Midbrain (tissue), 1 donor: ENCODE measurements around the gene SPG7.

Experiments used
- DNase-seq: peaks from one replicate; lab custom pipeline; 2025; lab: John Stamatoyannopoulos, UW

The SPG7 gene

DNA sequence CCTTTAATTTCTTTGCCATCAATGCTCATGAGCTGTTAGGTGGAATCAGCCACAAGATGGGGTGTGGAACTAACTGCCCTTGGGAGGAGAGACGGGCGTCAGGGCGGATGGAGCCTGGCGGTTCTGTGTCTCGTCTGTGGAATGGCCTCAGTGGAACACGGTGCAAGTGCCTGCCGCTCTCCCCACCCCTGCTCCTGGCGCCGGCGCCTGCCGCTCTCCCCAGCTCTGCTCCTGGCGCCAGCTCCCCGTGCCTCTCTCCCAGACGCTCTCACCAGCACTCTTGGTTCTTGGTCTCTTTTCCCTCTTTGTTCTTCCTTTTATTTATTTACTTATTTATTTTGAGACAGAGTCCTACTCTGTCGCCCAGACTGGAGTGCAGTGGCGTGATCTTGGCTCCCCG lies 39.1 kb downstream of the SPG7 start:
- no peak for DNase-seq

DNA sequence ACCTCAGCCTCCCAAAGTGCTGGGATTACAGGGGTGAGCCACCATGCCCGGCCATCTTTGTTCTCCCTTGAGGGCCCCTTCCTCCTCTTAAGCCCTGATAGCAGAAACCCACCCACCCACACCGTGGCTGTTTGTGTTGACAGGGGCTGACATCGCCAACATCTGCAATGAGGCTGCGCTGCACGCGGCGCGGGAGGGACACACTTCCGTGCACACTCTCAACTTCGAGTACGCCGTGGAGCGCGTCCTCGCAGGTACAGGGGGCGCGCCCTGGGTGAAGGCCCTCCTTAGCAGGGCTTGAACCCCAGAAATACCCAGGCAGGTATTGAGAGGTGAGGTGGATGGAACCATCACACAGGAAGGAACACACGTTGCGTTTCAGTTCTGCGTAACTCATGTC lies 39.7 kb downstream of the SPG7 start:
- DNase-seq = no peak

DNA sequence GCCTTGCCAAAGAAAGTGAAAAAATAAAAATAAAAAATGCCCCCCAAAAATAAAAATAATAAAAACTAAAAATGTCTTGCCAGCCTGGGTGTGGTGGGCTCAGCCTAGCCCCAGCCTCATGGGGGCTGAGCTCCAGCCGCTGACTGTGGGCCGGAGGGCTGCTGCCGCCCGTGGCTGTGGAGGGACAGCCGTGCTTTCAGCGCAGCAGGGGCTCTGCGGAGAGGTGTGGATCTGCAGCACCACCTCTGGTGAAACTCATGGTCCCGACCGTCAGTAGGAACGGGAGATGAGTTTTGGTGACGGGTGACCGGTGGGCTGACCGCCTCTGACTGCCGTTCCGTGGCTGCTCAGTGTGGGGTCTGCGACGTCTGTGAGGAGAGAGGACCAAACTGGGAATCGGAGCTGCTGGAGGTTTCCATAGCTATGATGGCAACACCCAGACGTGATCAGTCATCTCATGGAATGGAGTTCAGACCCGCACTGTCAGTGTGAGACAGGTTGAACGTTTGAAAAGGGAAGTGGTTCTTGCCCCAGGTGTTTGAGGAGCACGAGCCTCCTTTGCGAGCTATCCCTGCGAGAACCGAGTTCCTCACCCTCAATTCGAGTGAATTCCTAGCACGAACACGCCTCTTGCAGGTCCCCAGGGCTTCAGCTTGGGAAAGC lies 40.3 kb downstream of the SPG7 start:
- DNase-seq = no peak

DNA sequence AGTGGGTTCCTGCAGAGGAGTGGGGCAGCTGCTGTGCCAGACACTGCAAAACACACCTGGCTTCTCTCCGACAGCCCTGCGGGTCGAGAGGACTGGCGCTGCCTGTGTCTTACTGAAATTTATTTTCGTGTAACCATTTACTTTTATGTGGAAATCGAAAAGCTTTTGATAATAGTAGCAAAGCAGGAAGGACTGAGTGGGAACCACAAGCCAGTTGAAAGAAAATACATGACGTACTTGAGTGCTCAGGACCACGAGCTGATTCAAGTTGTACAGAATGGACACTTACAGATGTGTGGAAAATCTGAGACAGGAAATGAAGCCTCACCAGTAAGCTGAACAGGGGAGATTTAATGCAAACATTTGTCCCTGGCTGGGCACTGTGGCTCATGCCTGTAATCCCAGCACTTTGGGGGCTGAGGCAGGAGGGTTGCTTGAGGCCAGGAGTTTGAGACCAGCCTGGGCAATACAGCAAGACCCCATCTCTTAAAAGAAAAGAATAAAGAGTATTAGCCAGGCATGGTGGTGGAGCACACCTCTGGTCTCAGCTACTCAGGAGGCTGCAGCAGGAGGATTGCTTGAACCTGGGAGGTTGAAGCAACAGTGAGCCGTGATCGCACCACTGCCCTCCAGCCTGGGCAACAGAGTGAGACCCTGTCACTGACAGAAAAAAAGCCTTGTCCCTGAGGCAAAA lies 41.0 kb downstream of the SPG7 start:
- DNase-seq = no peak

DNA sequence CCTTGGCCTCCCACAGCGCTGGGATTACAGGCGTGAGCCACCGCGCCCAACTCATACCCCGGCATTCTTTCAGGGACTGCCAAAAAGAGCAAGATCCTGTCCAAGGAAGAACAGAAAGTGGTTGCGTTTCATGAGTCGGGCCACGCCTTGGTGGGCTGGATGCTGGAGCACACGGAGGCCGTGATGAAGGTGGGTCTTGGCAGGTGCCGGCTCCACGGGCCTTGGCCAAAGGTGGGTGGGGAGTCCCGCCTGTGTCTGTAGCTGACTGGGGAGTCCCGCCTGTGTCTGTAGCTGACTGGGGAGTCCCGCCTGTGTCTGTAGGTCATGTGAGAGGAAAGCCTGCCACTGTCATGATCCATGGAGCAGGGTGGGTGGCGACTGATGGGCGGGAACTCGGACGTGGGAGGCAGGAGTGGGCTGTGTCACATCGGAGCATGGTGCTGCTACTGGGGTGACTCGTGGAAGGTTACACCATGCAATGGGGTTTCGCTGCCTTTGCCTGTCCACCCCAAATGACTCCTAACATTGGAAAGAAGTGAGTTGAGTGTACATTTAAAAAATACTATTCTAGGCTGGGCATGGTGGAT lies 42.3 kb downstream of the SPG7 start:
- no peak for DNase-seq

DNA sequence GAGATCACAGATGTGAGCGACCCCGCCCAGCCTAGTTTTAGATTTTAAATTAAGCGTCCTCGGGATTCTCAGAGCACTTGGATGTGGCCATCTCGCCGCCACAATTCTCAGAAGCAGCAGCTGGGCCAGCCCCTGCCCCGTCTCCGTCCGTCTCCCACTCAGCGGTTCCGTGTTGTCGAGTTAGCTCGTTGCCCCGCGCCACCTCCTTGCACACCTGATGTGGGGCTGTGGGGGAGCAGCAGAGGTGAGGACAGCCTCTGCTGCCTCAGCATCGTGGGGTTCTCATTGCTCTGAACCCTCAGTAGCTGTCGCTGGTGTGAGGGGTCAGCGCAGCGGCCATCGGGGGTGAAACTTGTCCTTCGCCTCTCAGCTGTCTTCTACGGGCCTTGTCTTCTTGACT lies 44.1 kb downstream of the SPG7 start:
- DNase-seq = no peak

DNA sequence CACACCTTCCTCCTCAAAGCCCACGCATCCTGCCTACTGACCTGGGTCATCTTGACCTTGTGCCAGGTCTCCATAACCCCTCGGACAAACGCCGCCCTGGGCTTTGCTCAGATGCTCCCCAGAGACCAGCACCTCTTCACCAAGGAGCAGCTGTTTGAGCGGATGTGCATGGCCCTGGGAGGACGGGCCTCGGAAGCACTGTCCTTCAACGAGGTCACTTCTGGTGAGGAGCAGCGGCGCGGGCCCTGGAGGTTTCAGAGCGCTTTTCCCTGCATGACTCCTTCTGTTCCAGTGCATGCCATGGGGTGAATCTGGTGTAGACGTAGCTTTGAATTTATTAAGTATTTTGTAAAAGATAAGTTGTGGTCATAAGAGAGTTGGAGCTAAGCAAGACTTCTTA lies 44.7 kb downstream of the SPG7 start:
- no peak for DNase-seq

DNA sequence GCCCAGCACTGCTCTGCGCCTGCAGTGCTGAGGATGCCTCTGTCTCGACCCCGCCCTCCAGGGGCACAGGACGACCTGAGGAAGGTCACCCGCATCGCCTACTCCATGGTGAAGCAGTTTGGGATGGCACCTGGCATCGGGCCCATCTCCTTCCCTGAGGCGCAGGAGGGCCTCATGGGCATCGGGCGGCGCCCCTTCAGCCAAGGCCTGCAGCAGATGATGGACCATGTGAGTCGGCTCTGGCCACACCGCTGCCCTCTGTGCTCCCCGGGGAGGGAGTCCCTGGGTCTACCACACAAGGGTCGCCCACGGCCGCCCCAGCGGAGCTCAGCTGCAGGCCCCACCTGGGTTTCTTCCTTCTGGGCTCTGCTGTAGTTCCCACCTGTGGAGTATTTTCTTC lies 45.5 kb downstream of the SPG7 start:
- DNase-seq = no peak

DNA sequence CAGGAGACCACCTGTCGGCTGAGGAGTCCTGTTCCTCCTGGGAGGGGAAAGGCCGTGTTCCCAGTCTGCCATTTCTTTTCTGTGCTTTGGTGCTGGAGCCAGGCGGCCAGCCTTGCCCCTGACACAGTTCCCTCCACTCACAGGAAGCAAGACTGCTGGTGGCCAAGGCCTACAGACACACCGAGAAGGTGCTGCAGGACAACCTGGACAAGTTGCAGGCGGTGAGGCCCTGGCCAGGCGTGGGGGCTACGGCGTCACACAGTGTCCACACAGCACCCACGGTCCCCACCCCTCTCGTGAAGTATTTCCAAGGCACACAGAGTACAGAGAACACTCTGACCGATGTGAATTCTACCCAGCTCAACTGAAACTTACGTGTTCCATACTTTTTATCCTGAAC lies 46.1 kb downstream of the SPG7 start:
- no peak for DNase-seq

DNA sequence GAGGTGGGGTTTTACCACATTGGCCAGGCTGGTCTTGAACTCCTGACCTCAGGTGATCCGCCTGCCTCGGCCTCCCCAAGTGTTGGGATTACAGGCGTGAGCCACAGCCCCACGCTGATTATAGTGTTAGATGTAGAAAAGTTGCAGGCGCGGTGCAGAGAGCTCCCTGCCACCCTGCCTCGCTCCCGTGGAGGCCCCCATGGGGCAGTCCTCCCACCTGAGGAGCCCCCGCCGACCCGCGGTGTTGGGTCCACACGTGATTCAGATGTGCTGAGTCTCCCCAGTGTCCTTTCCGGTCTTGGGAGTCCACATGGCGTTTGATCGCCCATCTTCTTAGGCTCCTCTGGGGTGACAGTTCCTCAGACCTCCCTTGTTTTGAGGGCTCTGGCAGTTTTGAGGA lies 47.1 kb downstream of the SPG7 start:
- DNase-seq = no peak

DNA sequence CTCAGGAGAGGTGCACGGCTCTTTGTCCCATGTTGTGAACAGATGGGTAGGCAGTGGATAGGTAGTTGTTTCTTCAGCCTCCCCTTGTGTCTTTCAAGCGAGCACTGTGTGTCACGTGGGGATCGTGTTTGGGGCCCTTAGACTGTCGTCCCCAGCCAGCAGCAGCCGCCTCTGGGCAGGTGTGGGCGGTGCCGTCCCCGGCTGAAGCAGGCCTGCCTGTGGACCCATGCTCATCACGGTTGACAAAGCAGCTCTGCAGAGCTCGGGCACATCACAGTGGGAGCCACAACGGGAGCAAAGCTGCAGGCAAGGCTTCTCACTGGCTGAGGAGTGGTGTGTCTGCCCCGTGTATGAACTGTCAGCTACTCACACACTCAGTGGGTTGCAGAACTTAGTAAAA lies 47.6 kb downstream of the SPG7 start:
- no peak for DNase-seq

DNA sequence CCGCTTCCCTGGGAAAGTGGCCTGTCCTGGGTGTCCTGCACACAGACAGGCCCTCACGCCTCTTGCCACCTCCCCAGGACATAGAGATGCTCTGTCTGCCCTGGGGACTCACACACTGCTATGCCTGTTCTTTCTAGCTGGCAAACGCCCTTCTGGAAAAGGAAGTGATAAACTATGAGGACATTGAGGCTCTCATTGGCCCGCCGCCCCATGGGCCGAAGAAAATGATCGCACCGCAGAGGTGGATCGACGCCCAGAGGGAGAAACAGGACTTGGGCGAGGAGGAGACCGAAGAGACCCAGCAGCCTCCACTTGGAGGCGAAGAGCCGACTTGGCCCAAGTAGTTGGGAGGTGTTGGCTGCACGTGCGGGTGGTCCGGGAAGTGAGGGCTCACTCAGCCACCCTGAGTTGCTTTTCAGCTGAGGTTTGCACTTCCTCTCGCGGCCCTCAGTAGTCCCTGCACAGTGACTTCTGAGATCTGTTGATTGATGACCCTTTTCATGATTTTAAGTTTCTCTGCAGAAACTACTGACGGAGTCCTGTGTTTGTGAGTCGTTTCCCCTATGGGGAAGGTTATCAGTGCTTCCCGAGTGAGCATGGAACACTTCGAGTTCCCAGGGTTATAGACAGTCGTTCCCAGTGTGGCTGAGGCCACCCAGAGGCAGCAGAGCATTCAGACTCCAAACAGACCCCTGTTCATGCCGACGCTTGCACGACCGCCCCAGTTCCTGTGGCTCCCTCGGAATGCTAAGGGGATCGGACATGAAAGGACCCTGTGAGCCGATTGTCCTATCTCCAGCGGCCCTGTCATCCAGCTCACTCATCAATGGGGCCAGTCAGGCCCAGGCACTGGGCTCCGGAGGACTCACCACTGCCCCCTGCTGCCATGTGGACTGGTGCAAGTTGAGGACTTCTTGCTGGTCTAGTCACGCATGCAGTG lies 48.8 kb downstream of the SPG7 start:
- DNase-seq = peak; percentile 93

DNA sequence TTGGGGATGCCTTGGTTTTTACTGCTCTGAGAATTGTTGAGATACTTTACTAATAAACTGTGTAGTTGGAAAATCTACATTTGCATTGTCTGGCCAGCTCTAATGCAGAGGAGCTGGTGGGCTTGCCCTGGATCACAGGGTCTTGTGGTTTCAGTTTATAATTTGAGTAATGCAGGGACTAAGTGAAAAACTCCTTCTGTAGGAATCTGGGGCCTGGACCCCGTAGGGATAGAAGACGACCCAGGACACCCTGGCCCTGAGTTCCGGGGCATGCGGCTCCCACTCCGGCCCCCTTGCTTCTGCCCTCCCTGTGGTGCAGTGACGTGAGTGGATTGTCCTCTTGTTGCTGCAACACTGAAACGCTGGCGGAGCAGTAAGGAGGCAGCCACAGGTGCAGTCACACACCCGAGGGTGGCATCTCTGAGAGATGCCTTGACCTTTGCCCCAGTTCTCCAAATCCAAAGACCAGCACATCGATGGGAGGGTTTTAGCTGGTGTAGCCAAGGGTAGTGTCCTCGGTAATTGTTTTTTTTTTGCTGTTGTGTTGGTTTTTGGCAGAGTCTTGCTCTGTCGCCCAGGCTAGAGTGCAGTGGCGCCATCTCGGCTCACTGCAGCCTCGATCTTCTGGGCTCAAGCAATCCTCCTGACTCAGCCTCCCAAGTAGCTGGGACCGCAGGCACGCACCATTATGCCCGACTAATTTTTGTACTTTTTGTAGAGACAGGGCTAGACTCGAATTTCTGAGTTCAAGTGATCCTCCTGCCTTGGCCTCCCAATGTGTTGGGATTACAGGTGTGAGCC lies 49.7 kb downstream of the SPG7 start:
- DNase-seq = no peak

DNA sequence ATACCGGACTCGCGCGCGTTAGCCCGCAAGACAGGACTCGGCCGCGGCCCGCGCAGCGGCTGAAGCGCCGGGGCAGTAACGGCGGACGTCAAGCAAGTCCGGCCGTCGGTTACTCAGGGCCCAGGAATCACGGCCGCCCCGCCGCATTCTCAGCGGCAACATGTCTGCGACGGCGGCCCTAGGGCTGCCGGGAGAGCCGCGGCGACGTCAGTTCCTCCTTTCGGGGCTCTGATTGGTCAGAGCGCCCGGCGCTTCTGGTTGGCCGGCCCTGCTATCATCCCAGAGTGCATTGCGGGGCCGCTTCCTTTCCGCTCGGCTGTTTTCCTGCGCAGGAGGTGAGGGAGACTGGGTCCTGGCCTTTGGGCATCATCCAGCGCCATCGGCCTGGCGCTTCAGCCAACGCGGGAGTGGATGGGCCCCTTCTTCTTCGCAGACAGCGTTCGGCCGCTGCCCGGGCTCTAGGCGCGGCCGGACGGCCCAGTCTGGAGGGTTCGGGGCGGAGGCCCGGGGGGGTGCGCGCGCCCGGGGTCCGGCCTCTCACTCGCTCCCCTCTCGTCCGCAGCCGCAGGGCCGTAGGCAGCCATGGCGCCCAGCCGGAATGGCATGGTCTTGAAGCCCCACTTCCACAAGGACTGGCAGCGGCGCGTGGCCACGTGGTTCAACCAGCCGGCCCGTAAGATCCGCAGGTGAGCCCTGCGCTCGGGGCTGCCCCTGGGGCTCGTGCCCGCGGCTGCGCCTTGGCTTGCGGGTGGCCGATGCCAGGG lies 52.4 kb downstream of the SPG7 start, which contains the start of gene RPL13:
RPL13 (plus strand) TSS at position 305 of the 764 bp plus-strand sequence; CDS start at position 583, 278 bp downstream.
- DNase-seq = peak; percentile 96

DNA sequence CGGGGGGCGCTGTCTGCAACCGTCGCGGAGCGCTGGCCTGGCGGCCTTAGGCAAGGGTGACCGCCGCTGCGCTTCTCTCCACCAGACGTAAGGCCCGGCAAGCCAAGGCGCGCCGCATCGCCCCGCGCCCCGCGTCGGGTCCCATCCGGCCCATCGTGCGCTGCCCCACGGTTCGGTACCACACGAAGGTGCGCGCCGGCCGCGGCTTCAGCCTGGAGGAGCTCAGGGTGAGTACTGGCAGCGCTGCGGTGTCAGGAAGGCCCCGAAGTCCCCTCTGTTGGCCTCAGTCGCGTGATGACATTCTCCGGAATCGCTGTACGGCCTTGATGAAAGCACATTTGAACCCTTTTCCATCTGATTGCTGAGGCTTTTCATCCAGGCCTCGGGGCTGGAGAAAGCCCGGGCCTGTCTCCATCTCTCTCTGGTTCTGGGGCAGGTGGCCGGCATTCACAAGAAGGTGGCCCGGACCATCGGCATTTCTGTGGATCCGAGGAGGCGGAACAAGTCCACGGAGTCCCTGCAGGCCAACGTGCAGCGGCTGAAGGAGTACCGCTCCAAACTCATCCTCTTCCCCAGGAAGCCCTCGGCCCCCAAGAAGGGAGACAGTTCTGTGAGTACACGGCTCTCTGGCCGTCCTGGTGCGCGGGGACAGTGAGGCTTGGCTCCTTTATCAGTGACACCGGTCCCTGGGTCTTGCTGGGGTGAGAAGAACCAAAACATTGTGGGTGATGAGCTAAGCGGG lies 53.1 kb downstream of the SPG7 start:
- DNase-seq = no peak

DNA sequence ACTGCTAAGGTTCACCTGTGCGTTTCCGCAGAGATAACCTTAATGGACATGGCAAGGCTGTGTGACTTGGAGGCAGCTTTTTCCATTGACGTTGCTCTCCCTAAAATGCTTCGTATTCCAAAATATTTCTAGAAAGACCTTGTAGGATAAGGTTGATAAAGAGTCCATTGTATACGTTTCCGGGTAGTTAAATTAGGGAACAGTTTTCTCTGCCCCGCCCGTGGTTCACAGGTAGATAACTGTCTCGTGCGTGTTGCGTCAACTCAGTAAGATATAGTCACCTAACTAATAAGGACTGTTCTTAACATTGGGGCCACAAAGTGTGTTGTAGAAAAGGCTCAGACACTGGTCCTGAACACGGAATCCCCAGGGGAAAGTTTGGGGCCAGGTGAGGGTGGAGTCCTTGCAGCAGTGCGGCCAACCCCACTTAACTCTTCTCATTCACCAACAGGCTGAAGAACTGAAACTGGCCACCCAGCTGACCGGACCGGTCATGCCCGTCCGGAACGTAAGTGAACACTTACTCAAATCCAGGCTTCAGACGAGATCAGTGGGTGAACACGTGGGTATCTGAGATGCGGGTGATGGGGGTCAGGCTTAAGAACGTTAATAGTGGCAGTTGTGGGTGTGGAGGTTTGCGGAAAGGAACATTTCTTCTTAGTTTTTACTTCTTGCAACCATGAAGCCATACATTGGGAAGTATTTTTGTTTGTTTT lies 53.8 kb downstream of the SPG7 start:
- DNase-seq = no peak

DNA sequence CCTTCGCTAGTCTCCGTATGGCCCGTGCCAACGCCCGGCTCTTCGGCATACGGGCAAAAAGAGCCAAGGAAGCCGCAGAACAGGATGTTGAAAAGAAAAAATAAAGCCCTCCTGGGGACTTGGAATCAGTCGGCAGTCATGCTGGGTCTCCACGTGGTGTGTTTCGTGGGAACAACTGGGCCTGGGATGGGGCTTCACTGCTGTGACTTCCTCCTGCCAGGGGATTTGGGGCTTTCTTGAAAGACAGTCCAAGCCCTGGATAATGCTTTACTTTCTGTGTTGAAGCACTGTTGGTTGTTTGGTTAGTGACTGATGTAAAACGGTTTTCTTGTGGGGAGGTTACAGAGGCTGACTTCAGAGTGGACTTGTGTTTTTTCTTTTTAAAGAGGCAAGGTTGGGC lies 54.7 kb downstream of the SPG7 start:
- peak; percentile 29 for DNase-seq

DNA sequence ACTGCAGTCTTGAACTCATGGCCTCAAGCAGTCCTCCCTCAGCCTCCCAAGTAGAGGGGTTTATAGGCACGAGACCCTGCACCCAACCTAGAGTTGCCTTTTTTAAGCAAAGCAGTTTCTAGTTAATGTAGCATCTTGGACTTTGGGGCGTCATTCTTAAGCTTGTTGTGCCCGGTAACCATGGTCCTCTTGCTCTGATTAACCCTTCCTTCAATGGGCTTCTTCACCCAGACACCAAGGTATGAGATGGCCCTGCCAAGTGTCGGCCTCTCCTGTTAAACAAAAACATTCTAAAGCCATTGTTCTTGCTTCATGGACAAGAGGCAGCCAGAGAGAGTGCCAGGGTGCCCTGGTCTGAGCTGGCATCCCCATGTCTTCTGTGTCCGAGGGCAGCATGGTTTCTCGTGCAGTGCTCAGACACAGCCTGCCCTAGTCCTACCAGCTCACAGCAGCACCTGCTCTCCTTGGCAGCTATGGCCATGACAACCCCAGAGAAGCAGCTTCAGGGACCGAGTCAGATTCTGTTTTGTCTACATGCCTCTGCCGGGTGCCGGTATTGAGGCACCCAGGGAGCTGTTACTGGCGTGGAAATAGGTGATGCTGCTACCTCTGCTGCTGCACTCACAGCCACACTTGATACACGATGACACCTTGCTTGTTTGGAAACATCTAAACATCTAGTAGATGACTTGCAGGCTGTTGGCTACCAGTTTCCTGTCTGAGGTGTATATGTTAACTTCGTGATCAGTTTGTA lies 55.6 kb downstream of the SPG7 start:
- DNase-seq = no peak
